ENCODE data around the gene MAB21L4. TPM values are rescaled to one million over a fixed set of nuclear protein-coding genes. Genes with fewer than 3 reads are reported as not detected.

The MAB21L4 gene
- polyA plus RNA-seq, 2 of the 4 experiments (the other 2 are of a cell fraction) = not detected

DNA sequence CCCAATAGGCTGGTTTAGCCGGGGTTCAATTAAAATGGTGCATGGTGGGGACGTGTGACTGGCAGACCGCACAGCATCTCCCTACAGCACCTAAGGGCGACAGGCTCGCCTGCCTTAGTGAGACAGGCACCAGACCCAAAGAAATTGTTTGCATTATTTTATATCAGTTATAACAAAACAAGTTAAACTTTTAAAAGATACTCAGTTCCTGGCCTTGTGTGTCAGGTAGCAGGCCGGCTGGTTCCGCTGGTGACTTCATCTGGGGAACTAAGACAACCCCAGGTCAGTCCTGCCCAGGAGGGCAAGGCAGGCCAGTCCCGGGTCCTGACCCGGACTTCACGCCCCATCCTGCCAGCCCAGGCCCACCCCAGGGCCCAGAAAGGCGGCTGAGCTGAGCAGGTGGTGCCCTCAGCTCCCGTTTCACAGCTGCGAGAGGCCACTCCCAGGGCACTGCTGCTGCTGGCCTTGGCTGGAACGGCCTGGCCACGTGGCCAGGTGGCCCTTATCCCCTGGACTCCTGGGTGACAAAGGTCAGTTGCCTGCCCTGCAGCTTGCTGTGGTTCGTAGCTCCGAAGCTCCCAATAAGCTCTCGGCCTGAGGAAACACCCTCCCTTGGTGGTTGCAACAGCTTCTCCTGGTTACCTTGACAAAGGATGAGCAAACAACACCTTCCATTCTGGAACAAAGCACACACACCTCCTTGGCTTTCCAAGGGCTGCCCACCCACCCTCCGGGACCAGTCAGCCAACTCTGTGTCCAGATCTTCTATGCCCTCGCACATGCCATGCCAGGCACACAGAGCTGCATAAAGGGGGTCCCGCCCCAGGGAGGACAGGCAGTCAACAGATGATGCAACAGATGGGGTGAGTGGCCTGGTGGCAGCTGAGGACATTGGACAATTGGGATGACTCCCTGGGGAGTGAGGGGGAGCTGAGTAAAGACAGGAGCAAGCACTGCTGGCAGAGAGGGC is 38.6 kb downstream of the MAB21L4 start:
- H3K4me2 ChIP-seq = no peak overlapping the region
- DNase-seq (ENCODE audit: low read depth in 1 of 2, low spot score in 1 of 2) = no peak
- WGBS (ENCODE audit: missing lambda C conversion rate) = 78% methylated on average over 13 of the region's 21 CpGs
- no peak overlapping the region for H3K4me3 ChIP-seq
- no peak for FAIRE-seq
- ATAC-seq = no peak
- H3K9me3 ChIP-seq = no peaks in the 10 kb centered on the region
- no peaks in the 10 kb centered on the region for H3K4me1 ChIP-seq
- POLR2A ChIA-PET = no interaction called here
- no peak for TF ChIP-seq NFE2L2 (conservative IDR thresholded peaks at IDR 0.05; ENCODE audit: low read length)
- no peak for TF ChIP-seq RNF2 (IDR thresholded peaks at IDR 0.05; ENCODE audit: borderline replicate concordance, low read depth)
- no peak for TF ChIP-seq HEYL (CRISPR knock-in tag; IDR thresholded peaks at IDR 0.05)
- no peak for TF ChIP-seq MAZ (IDR thresholded peaks at IDR 0.05; ENCODE audit: borderline replicate concordance, low read depth, low read length)
- no peak for TF ChIP-seq NR3C1 (IDR thresholded peaks at IDR 0.05)
- TF ChIP-seq, protein P1, sequence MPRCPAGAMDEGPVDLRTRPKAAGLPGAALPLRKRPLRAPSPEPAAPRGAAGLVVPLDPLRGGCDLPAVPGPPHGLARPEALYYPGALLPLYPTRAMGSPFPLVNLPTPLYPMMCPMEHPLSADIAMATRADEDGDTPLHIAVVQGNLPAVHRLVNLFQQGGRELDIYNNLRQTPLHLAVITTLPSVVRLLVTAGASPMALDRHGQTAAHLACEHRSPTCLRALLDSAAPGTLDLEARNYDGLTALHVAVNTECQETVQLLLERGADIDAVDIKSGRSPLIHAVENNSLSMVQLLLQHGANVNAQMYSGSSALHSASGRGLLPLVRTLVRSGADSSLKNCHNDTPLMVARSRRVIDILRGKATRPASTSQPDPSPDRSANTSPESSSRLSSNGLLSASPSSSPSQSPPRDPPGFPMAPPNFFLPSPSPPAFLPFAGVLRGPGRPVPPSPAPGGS (IDR thresholded peaks at IDR 0.05) = no peak
- no peak for TF ChIP-seq HOXA7 (CRISPR knock-in tag; IDR thresholded peaks at IDR 0.05)
- TF ChIP-seq CHD2 (IDR thresholded peaks at IDR 0.05; ENCODE audit: low read length, partially characterized antibody) = no peak
- no peak for TF ChIP-seq HOXB13 (CRISPR knock-in tag; IDR thresholded peaks at IDR 0.05; ENCODE audit: low read depth)
- TF ChIP-seq, protein P2, sequence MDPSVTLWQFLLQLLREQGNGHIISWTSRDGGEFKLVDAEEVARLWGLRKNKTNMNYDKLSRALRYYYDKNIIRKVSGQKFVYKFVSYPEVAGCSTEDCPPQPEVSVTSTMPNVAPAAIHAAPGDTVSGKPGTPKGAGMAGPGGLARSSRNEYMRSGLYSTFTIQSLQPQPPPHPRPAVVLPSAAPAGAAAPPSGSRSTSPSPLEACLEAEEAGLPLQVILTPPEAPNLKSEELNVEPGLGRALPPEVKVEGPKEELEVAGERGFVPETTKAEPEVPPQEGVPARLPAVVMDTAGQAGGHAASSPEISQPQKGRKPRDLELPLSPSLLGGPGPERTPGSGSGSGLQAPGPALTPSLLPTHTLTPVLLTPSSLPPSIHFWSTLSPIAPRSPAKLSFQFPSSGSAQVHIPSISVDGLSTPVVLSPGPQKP (IDR thresholded peaks at IDR 0.05; ENCODE audit: low read depth, low read length) = no peak
- TF ChIP-seq ESRRA (IDR thresholded peaks at IDR 0.05; ENCODE audit: borderline replicate concordance, low read length) = no peak
- no peak for TF ChIP-seq KDM1A (IDR thresholded peaks at IDR 0.05; ENCODE audit: low read depth)
- TF ChIP-seq CBX2 (IDR thresholded peaks at IDR 0.05; ENCODE audit: borderline replicate concordance, low read depth) = no peak
- TF ChIP-seq, protein P3, sequence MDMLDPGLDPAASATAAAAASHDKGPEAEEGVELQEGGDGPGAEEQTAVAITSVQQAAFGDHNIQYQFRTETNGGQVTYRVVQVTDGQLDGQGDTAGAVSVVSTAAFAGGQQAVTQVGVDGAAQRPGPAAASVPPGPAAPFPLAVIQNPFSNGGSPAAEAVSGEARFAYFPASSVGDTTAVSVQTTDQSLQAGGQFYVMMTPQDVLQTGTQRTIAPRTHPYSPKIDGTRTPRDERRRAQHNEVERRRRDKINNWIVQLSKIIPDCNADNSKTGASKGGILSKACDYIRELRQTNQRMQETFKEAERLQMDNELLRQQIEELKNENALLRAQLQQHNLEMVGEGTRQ (IDR thresholded peaks at IDR 0.05) = no peak
- CTCF ChIA-PET = interaction anchor here (1.0 kb wide), 1 partner anchor 12 kb away, joined by 3 read pairs; no protein-coding TSS in a partner anchor
- no peak overlapping the region for H3K27ac ChIP-seq

DNA sequence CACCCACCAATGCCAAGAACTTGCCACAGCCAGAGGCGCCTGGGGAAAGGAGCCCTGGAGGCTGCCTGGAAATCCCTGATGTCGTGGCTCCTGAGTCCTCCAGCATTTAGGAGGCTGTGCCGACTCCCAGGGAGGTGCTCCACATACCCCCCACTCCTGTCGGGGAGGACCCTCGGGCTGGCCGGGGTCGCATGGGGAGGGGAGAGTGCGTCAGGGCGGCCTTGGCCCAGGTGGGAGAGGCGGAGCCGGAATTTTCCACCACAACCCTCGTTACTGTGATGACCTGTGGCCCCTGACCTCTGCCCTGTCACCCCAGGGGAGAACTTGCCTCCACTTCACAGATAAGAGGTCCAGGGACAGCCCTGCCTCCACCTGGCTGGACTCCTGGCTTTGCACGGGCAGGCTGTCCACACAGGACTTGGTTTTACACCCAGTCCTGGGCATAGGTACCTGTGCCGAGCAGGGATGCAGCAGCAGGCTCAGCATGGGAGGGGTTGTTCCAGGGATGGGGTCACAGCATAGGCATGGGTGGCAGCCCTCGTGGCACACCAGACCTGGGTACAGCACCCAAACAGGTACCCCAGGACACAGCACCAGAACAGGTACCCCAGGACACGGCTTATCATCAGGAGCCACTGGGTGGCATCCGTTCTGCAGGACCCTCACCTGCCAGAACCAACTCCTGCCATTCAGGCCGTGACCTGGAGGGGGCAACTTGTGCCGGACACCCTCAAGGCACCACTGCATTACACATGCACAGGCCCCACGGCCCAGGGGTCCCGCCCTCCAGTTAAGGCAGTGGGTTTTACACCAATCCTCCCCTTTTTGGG is 39.6 kb downstream of the MAB21L4 start:
- CTCF ChIA-PET = no interaction called here
- DNase-seq (ENCODE audit: low read depth in 1 of 2, low spot score in 1 of 2) (peak; percentile 25 to 38), FAIRE-seq (no peak), ATAC-seq (peak; percentile 51 to 83; a peak in 4 of 6 replicates)
- no peaks in the 10 kb centered on the region for H3K9me3 ChIP-seq
- TF ChIP-seq HOXB5 (CRISPR knock-in tag; IDR thresholded peaks at IDR 0.05) (no peak), JUNB (IDR thresholded peaks at IDR 0.05) (no peak), HOXB13 (CRISPR knock-in tag; IDR thresholded peaks at IDR 0.05; ENCODE audit: low read depth) (no peak), KDM5A (IDR thresholded peaks at IDR 0.05) (no peak), BHLHE40 (IDR thresholded peaks at IDR 0.05; ENCODE audit: low read depth, low read length) (no peak), EP300 (IDR thresholded peaks at IDR 0.05) (no peak), RNF2 (IDR thresholded peaks at IDR 0.05; ENCODE audit: borderline replicate concordance, low read depth) (no peak), RAD21 (conservative IDR thresholded peaks at IDR 0.05 in 1 of 2, IDR thresholded peaks at IDR 0.05 in 1 of 2) (peak; percentile 11 to 33; a peak in 2 of 5 replicates)
- TF ChIP-seq, protein P3 (IDR thresholded peaks at IDR 0.05) = no peak
- H3K27ac ChIP-seq = no peak overlapping the region
- no peak overlapping the region for H3K4me3 ChIP-seq
- no peak overlapping the region for H3K4me2 ChIP-seq
- 46% methylated on average over 5 of the region's 21 CpGs for WGBS (ENCODE audit: missing lambda C conversion rate)
- no peaks in the 10 kb centered on the region for H3K4me1 ChIP-seq
- POLR2A ChIA-PET = no interaction called here

All from A549 (cell line).